Ovary (tissue), 3 donors: ENCODE data around the gene CDKL1.

Source experiments
- CTCF ChIP-seq, 3 donors: fragments of 450-650 bp in 2 of 3; fragments of 200-600 bp in 1 of 3; IDR thresholded peaks; one replicate each; pipeline versions ENCODE4 v1.5.1 to v1.8.0; 2016 to 2022; ENCODE audit warnings: antibody characterized with exemption in 3 of 3, mild to moderate bottlenecking in 1 of 3
- EP300 ChIP-seq: sonication (generic); formaldehyde crosslinking; IDR thresholded peaks from one replicate; pipeline ENCODE4 v1.6.1; 2017; ENCODE audit warnings: antibody characterized with exemption
- donor health status: DM: no; HTN: no; CAD: no.

- TF ChIP-seq EP300 = no peak
- TF ChIP-seq CTCF (IDR thresholded peaks at IDR 0.05) = no peak
These were observed 45.7 kb downstream of the CDKL1 start for GRCh38 chr14:50350975-50351374.
